Measurements from ENCODE around the gene WDCP.

DNA sequence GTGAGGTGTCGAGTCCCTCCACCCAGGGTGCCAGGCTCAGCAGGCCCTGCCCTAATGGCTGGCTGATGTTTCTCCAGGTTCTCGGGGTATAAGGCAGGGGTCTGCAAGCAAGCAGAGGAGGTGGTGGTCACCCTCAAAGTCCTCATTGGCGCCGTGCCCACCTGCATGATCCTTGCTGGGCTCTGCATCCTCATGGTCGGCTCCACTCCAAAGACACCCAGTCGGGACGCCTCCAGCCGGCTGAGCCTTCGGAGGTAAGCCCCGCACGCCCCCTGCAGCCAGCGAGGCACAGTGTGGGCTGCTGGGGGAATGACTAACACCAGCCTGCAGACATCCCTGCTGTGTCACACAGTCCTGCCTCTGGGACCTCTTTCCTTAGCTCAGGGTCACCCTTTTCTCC is 23.2 kb downstream of the WDCP start:
- TF ChIP-seq, protein P1, sequence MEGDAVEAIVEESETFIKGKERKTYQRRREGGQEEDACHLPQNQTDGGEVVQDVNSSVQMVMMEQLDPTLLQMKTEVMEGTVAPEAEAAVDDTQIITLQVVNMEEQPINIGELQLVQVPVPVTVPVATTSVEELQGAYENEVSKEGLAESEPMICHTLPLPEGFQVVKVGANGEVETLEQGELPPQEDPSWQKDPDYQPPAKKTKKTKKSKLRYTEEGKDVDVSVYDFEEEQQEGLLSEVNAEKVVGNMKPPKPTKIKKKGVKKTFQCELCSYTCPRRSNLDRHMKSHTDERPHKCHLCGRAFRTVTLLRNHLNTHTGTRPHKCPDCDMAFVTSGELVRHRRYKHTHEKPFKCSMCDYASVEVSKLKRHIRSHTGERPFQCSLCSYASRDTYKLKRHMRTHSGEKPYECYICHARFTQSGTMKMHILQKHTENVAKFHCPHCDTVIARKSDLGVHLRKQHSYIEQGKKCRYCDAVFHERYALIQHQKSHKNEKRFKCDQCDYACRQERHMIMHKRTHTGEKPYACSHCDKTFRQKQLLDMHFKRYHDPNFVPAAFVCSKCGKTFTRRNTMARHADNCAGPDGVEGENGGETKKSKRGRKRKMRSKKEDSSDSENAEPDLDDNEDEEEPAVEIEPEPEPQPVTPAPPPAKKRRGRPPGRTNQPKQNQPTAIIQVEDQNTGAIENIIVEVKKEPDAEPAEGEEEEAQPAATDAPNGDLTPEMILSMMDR (IDR thresholded peaks at IDR 0.05) = no peak; the same call in 1 of the 2 replicates
- TF ChIP-seq POLR2AphosphoS5 (IDR thresholded peaks at IDR 0.05; ENCODE audit: low read depth, low read length) = no peak
- TF ChIP-seq, protein P2, sequence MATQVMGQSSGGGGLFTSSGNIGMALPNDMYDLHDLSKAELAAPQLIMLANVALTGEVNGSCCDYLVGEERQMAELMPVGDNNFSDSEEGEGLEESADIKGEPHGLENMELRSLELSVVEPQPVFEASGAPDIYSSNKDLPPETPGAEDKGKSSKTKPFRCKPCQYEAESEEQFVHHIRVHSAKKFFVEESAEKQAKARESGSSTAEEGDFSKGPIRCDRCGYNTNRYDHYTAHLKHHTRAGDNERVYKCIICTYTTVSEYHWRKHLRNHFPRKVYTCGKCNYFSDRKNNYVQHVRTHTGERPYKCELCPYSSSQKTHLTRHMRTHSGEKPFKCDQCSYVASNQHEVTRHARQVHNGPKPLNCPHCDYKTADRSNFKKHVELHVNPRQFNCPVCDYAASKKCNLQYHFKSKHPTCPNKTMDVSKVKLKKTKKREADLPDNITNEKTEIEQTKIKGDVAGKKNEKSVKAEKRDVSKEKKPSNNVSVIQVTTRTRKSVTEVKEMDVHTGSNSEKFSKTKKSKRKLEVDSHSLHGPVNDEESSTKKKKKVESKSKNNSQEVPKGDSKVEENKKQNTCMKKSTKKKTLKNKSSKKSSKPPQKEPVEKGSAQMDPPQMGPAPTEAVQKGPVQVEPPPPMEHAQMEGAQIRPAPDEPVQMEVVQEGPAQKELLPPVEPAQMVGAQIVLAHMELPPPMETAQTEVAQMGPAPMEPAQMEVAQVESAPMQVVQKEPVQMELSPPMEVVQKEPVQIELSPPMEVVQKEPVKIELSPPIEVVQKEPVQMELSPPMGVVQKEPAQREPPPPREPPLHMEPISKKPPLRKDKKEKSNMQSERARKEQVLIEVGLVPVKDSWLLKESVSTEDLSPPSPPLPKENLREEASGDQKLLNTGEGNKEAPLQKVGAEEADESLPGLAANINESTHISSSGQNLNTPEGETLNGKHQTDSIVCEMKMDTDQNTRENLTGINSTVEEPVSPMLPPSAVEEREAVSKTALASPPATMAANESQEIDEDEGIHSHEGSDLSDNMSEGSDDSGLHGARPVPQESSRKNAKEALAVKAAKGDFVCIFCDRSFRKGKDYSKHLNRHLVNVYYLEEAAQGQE (IDR thresholded peaks at IDR 0.05; ENCODE audit: insufficient read depth in 1 of 2, low read depth in 2 of 2, low read length in 1 of 2) = no peak

All from Panc1 (cell line).